GM12892 (cell line): Measurements from ENCODE around the gene IST1.

Experiments used
- POLR2A ChIP-seq: IDR thresholded peaks from 2 replicates; pipeline ENCODE4 v1.6.1; 2011; ENCODE audit warnings: low read depth, low read length, control low read depth
- POLR2AphosphoS5 ChIP-seq: IDR thresholded peaks from 2 replicates; pipeline ENCODE4 v1.6.1; 2011; ENCODE audit warnings: low read depth, low read length, control low read depth
- TAF1 ChIP-seq: IDR thresholded peaks from 2 replicates; pipeline ENCODE4 v1.6.1; 2011; ENCODE audit warnings: low read depth, mild to moderate bottlenecking, control low read depth, low read length, borderline replicate concordance

GRCh38 chr16:71911121-71911520 lies 15.8 kb downstream of the IST1 start:
- no peak for TF ChIP-seq TAF1
- no peak for TF ChIP-seq POLR2AphosphoS5
- TF ChIP-seq POLR2A, result no peak
